ENCODE results near the gene ZNF474.

The ZNF474 gene

GRCh38 chr5:122118356-122118948 lies 10.9 kb upstream of the ZNF474 start:
- H3K27ac ChIP-seq (ENCODE audit: low read depth, low read length) = no peak overlapping the region

GRCh38 chr5:122119205-122119604 lies 10.1 kb upstream of the ZNF474 start:
- H3K27me3 ChIP-seq (ENCODE audit: control insufficient read depth in 1 of 2, insufficient read depth in 2 of 2, low read length in 2 of 2) = no peaks in the 10 kb centered on the region
- no peaks in the 10 kb centered on the region for H3K4me1 ChIP-seq (ENCODE audit: control insufficient read depth in 1 of 2, insufficient read depth in 2 of 2, low read length in 2 of 2)
- no peaks in the 10 kb centered on the region for H3K36me3 ChIP-seq (ENCODE audit: control insufficient read depth in 1 of 2, insufficient read depth in 2 of 2, low read length in 2 of 2)
- H3K9me3 ChIP-seq (ENCODE audit: control insufficient read depth in 1 of 2, low read length in 2 of 2) = no peaks in the 10 kb centered on the region
- no peak overlapping the region for H3K27ac ChIP-seq (ENCODE audit: low read depth, low read length)
- no peak overlapping the region for H3K9ac ChIP-seq (ENCODE audit: low read depth in 1 of 2, low read length in 2 of 2)
- H3K4me3 ChIP-seq (ENCODE audit: low read depth in 1 of 2, low read length in 2 of 2) = no peak overlapping the region

More at GRCh38 chr5:122118356-122118948, 10.9 kb upstream of the ZNF474 start:
- Histone ChIP-seq H3K4me3 (ENCODE audit: low read depth in 1 of 2, low read length in 2 of 2) (no peak overlapping the region), H3K9me3 (ENCODE audit: control insufficient read depth in 1 of 2, low read length in 2 of 2) (no peaks in the 10 kb centered on the region), H3K36me3 (ENCODE audit: control insufficient read depth in 1 of 2, insufficient read depth in 2 of 2, low read length in 2 of 2) (no peaks in the 10 kb centered on the region), H3K4me1 (ENCODE audit: control insufficient read depth in 1 of 2, insufficient read depth in 2 of 2, low read length in 2 of 2) (no peaks in the 10 kb centered on the region), H3K27me3 (ENCODE audit: control insufficient read depth in 1 of 2, insufficient read depth in 2 of 2, low read length in 2 of 2) (no peaks in the 10 kb centered on the region), H3K9ac (ENCODE audit: low read depth in 1 of 2, low read length in 2 of 2) (no peak overlapping the region)

GRCh38 chr5:122120493-122120892 lies 8.9 kb upstream of the ZNF474 start:
- Histone ChIP-seq H3K9me3 (ENCODE audit: control insufficient read depth in 1 of 2, low read length in 2 of 2) (no peaks in the 10 kb centered on the region), H3K9ac (ENCODE audit: low read depth in 1 of 2, low read length in 2 of 2) (no peak overlapping the region), H3K27ac (ENCODE audit: low read depth, low read length) (no peak overlapping the region), H3K27me3 (ENCODE audit: control insufficient read depth in 1 of 2, insufficient read depth in 2 of 2, low read length in 2 of 2) (no peaks in the 10 kb centered on the region), H3K4me1 (ENCODE audit: control insufficient read depth in 1 of 2, insufficient read depth in 2 of 2, low read length in 2 of 2) (no peaks in the 10 kb centered on the region), H3K4me3 (ENCODE audit: low read depth in 1 of 2, low read length in 2 of 2) (no peak overlapping the region), H3K36me3 (ENCODE audit: control insufficient read depth in 1 of 2, insufficient read depth in 2 of 2, low read length in 2 of 2) (no peaks in the 10 kb centered on the region)

GRCh38 chr5:122120957-122121356 lies 8.4 kb upstream of the ZNF474 start:
- Histone ChIP-seq H3K27me3 (ENCODE audit: control insufficient read depth in 1 of 2, insufficient read depth in 2 of 2, low read length in 2 of 2) (no peaks in the 10 kb centered on the region), H3K27ac (ENCODE audit: low read depth, low read length) (no peak overlapping the region), H3K9ac (ENCODE audit: low read depth in 1 of 2, low read length in 2 of 2) (no peak overlapping the region)

GRCh38 chr5:122121479-122122465 lies 7.6 kb upstream of the ZNF474 start:
- no peaks in the 10 kb centered on the region for H3K4me1 ChIP-seq (ENCODE audit: control insufficient read depth in 1 of 2, insufficient read depth in 2 of 2, low read length in 2 of 2)
- no peak overlapping the region for H3K9ac ChIP-seq (ENCODE audit: low read depth in 1 of 2, low read length in 2 of 2)
- no peak overlapping the region for H3K4me3 ChIP-seq (ENCODE audit: low read depth in 1 of 2, low read length in 2 of 2)
- no peak overlapping the region for H3K27ac ChIP-seq (ENCODE audit: low read depth, low read length)
- H3K27me3 ChIP-seq (ENCODE audit: control insufficient read depth in 1 of 2, insufficient read depth in 2 of 2, low read length in 2 of 2) = no peaks in the 10 kb centered on the region
- H3K9me3 ChIP-seq (ENCODE audit: control insufficient read depth in 1 of 2, low read length in 2 of 2) = no peaks in the 10 kb centered on the region
- H3K36me3 ChIP-seq (ENCODE audit: control insufficient read depth in 1 of 2, insufficient read depth in 2 of 2, low read length in 2 of 2) = no peaks in the 10 kb centered on the region

More at GRCh38 chr5:122120957-122121356, 8.4 kb upstream of the ZNF474 start:
- Histone ChIP-seq H3K36me3 (ENCODE audit: control insufficient read depth in 1 of 2, insufficient read depth in 2 of 2, low read length in 2 of 2) (no peaks in the 10 kb centered on the region), H3K4me3 (ENCODE audit: low read depth in 1 of 2, low read length in 2 of 2) (no peak overlapping the region), H3K4me1 (ENCODE audit: control insufficient read depth in 1 of 2, insufficient read depth in 2 of 2, low read length in 2 of 2) (no peaks in the 10 kb centered on the region), H3K9me3 (ENCODE audit: control insufficient read depth in 1 of 2, low read length in 2 of 2) (no peaks in the 10 kb centered on the region)

- Histone ChIP-seq H3K9ac (ENCODE audit: low read depth in 1 of 2, low read length in 2 of 2) (no peak overlapping the region), H3K27ac (ENCODE audit: low read depth, low read length) (no peak overlapping the region), H3K36me3 (ENCODE audit: control insufficient read depth in 1 of 2, insufficient read depth in 2 of 2, low read length in 2 of 2) (no peaks in the 10 kb centered on the region), H3K27me3 (ENCODE audit: control insufficient read depth in 1 of 2, insufficient read depth in 2 of 2, low read length in 2 of 2) (no peaks in the 10 kb centered on the region), H3K4me3 (ENCODE audit: low read depth in 1 of 2, low read length in 2 of 2) (no peak overlapping the region), H3K9me3 (ENCODE audit: control insufficient read depth in 1 of 2, low read length in 2 of 2) (no peaks in the 10 kb centered on the region), H3K4me1 (ENCODE audit: control insufficient read depth in 1 of 2, insufficient read depth in 2 of 2, low read length in 2 of 2) (no peaks in the 10 kb centered on the region)
Observed at GRCh38 chr5:122124766-122125165, 4.6 kb upstream of the ZNF474 start.

- Histone ChIP-seq H3K9ac (ENCODE audit: low read depth in 1 of 2, low read length in 2 of 2) (no peak overlapping the region), H3K4me1 (ENCODE audit: control insufficient read depth in 1 of 2, insufficient read depth in 2 of 2, low read length in 2 of 2) (no peaks in the 10 kb centered on the region), H3K27ac (ENCODE audit: low read depth, low read length) (no peak overlapping the region), H3K36me3 (ENCODE audit: control insufficient read depth in 1 of 2, insufficient read depth in 2 of 2, low read length in 2 of 2) (no peaks in the 10 kb centered on the region), H3K4me3 (ENCODE audit: low read depth in 1 of 2, low read length in 2 of 2) (no peak overlapping the region), H3K9me3 (ENCODE audit: control insufficient read depth in 1 of 2, low read length in 2 of 2) (no peaks in the 10 kb centered on the region), H3K27me3 (ENCODE audit: control insufficient read depth in 1 of 2, insufficient read depth in 2 of 2, low read length in 2 of 2) (no peaks in the 10 kb centered on the region)
Observed at GRCh38 chr5:122126177-122126755, 3.1 kb upstream of the ZNF474 start.

GRCh38 chr5:122126756-122127321 lies 2.5 kb upstream of the ZNF474 start:
- no peak overlapping the region for H3K9ac ChIP-seq (ENCODE audit: low read depth in 1 of 2, low read length in 2 of 2)
- H3K27ac ChIP-seq (ENCODE audit: low read depth, low read length) = no peak overlapping the region
- H3K9me3 ChIP-seq (ENCODE audit: control insufficient read depth in 1 of 2, low read length in 2 of 2) = no peaks in the 10 kb centered on the region
- no peaks in the 10 kb centered on the region for H3K4me1 ChIP-seq (ENCODE audit: control insufficient read depth in 1 of 2, insufficient read depth in 2 of 2, low read length in 2 of 2)
- no peak overlapping the region for H3K4me3 ChIP-seq (ENCODE audit: low read depth in 1 of 2, low read length in 2 of 2)
- H3K27me3 ChIP-seq (ENCODE audit: control insufficient read depth in 1 of 2, insufficient read depth in 2 of 2, low read length in 2 of 2) = no peaks in the 10 kb centered on the region
- H3K36me3 ChIP-seq (ENCODE audit: control insufficient read depth in 1 of 2, insufficient read depth in 2 of 2, low read length in 2 of 2) = no peaks in the 10 kb centered on the region

GRCh38 chr5:122130152-122130551 lies 806 bp downstream of the ZNF474 start:
- no peaks in the 10 kb centered on the region for H3K4me1 ChIP-seq (ENCODE audit: control insufficient read depth in 1 of 2, insufficient read depth in 2 of 2, low read length in 2 of 2)
- no peak overlapping the region for H3K9ac ChIP-seq (ENCODE audit: low read depth in 1 of 2, low read length in 2 of 2)
- no peaks in the 10 kb centered on the region for H3K27me3 ChIP-seq (ENCODE audit: control insufficient read depth in 1 of 2, insufficient read depth in 2 of 2, low read length in 2 of 2)
- no peak overlapping the region for H3K4me3 ChIP-seq (ENCODE audit: low read depth in 1 of 2, low read length in 2 of 2)
- no peaks in the 10 kb centered on the region for H3K36me3 ChIP-seq (ENCODE audit: control insufficient read depth in 1 of 2, insufficient read depth in 2 of 2, low read length in 2 of 2)
- no peaks in the 10 kb centered on the region for H3K9me3 ChIP-seq (ENCODE audit: control insufficient read depth in 1 of 2, low read length in 2 of 2)
- no peak overlapping the region for H3K27ac ChIP-seq (ENCODE audit: low read depth, low read length)

GRCh38 chr5:122137702-122138101 lies 8.4 kb downstream of the ZNF474 start:
- no peak overlapping the region for H3K4me3 ChIP-seq (ENCODE audit: low read depth in 1 of 2, low read length in 2 of 2)
- H3K9me3 ChIP-seq (ENCODE audit: control insufficient read depth in 1 of 2, low read length in 2 of 2) = no peaks in the 10 kb centered on the region
- H3K27me3 ChIP-seq (ENCODE audit: control insufficient read depth in 1 of 2, insufficient read depth in 2 of 2, low read length in 2 of 2) = no peaks in the 10 kb centered on the region
- no peak overlapping the region for H3K9ac ChIP-seq (ENCODE audit: low read depth in 1 of 2, low read length in 2 of 2)
- no peaks in the 10 kb centered on the region for H3K4me1 ChIP-seq (ENCODE audit: control insufficient read depth in 1 of 2, insufficient read depth in 2 of 2, low read length in 2 of 2)
- H3K27ac ChIP-seq (ENCODE audit: low read depth, low read length) = no peak overlapping the region
- no peaks in the 10 kb centered on the region for H3K36me3 ChIP-seq (ENCODE audit: control insufficient read depth in 1 of 2, insufficient read depth in 2 of 2, low read length in 2 of 2)

All from duodenal mucosa (tissue), 2 donors.